ENCODE data around the gene TUG1.

Gene TUG1

GRCh38 chr22:30994960-30995359 is 25.9 kb downstream of the TUG1 start:
- H3K27ac ChIP-seq: no peak overlapping the region
- H3K9me3 ChIP-seq (ENCODE audit: low read depth, low read length): no peaks in the 10 kb centered on the region
- DNase-seq (ENCODE audit: low read depth, low spot score): no peak
- TF ChIP-seq EZH2 (IDR thresholded peaks at IDR 0.05) (no peak), FOXP2 (optimal IDR thresholded peaks at IDR 0.05; ENCODE audit: control extremely low read depth, extremely low read length, insufficient read depth) (no peak), POLR2AphosphoS5 (IDR thresholded peaks at IDR 0.05; ENCODE audit: borderline replicate concordance, low read depth, low read length) (no peak)
- H3K4me3 ChIP-seq: no peak overlapping the region
- no peaks in the 10 kb centered on the region for H3K36me3 ChIP-seq (ENCODE audit: insufficient read depth, low read length)
- H3K9ac ChIP-seq (ENCODE audit: insufficient read length): no peak overlapping the region

- no peak for DNase-seq (ENCODE audit: low read depth, low spot score)
- TF ChIP-seq POLR2AphosphoS5 (IDR thresholded peaks at IDR 0.05; ENCODE audit: borderline replicate concordance, low read depth, low read length) (no peak), EZH2 (IDR thresholded peaks at IDR 0.05) (no peak), FOXP2 (optimal IDR thresholded peaks at IDR 0.05; ENCODE audit: control extremely low read depth, extremely low read length, insufficient read depth) (no peak)
- no peak overlapping the region for H3K27ac ChIP-seq
- H3K36me3 ChIP-seq (ENCODE audit: insufficient read depth, low read length): no peaks in the 10 kb centered on the region
- no peak overlapping the region for H3K9ac ChIP-seq (ENCODE audit: insufficient read length)
- no peak overlapping the region for H3K4me3 ChIP-seq
- no peaks in the 10 kb centered on the region for H3K9me3 ChIP-seq (ENCODE audit: low read depth, low read length)
Observed at GRCh38 chr22:30996462-30996861, 27.4 kb downstream of the TUG1 start.

DNA sequence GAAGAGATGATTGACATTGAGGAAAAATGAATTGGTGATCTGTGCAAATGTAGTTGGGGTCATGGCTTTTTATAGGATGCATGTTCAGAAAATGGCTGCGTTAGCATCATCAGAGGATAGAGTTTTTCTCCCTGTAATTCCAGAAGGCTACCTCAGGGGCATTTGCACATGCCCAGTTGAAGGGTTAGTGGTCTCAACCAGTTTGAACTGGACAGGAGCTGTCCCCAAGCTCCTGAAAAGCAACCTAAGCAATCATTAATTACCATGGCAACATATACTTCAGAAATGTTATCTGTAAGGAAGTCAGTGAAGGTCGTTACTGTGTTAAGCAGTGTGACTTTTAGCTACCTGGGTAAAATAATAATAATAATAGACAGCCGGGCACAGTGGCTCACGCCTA is 29.3 kb downstream of the TUG1 start:
- Histone ChIP-seq H3K9ac (ENCODE audit: insufficient read length) (no peak overlapping the region), H3K27ac (no peak overlapping the region), H3K4me3 (no peak overlapping the region), H3K36me3 (ENCODE audit: insufficient read depth, low read length) (no peaks in the 10 kb centered on the region), H3K9me3 (ENCODE audit: low read depth, low read length) (no peaks in the 10 kb centered on the region)
- TF ChIP-seq POLR2AphosphoS5 (IDR thresholded peaks at IDR 0.05; ENCODE audit: borderline replicate concordance, low read depth, low read length) (no peak), FOXP2 (optimal IDR thresholded peaks at IDR 0.05; ENCODE audit: control extremely low read depth, extremely low read length, insufficient read depth) (no peak), EZH2 (IDR thresholded peaks at IDR 0.05) (no peak)
- DNase-seq (ENCODE audit: low read depth, low spot score): no peak

- no peak overlapping the region for H3K4me3 ChIP-seq
- no peak for DNase-seq (ENCODE audit: low read depth, low spot score)
Observed at GRCh38 chr22:31001124-31001770, 32.2 kb downstream of the TUG1 start.

GRCh38 chr22:31005535-31005934 is 36.5 kb downstream of the TUG1 start:
- H3K27ac ChIP-seq: no peak overlapping the region
- H3K4me3 ChIP-seq: no peak overlapping the region
- no peaks in the 10 kb centered on the region for H3K36me3 ChIP-seq (ENCODE audit: insufficient read depth, low read length)
- H3K9ac ChIP-seq (ENCODE audit: insufficient read length): no peak overlapping the region
- no peaks in the 10 kb centered on the region for H3K9me3 ChIP-seq (ENCODE audit: low read depth, low read length)
- TF ChIP-seq EZH2 (IDR thresholded peaks at IDR 0.05) (no peak), POLR2AphosphoS5 (IDR thresholded peaks at IDR 0.05; ENCODE audit: borderline replicate concordance, low read depth, low read length) (no peak), FOXP2 (optimal IDR thresholded peaks at IDR 0.05; ENCODE audit: control extremely low read depth, extremely low read length, insufficient read depth) (no peak)
- DNase-seq (ENCODE audit: low read depth, low spot score): no peak

More at GRCh38 chr22:31001124-31001770, 32.2 kb downstream of the TUG1 start:
- Histone ChIP-seq H3K9ac (ENCODE audit: insufficient read length) (no peak overlapping the region), H3K9me3 (ENCODE audit: low read depth, low read length) (no peaks in the 10 kb centered on the region), H3K27ac (no peak overlapping the region), H3K36me3 (ENCODE audit: insufficient read depth, low read length) (no peaks in the 10 kb centered on the region)
- TF ChIP-seq POLR2AphosphoS5 (IDR thresholded peaks at IDR 0.05; ENCODE audit: borderline replicate concordance, low read depth, low read length) (no peak), FOXP2 (optimal IDR thresholded peaks at IDR 0.05; ENCODE audit: control extremely low read depth, extremely low read length, insufficient read depth) (no peak), EZH2 (IDR thresholded peaks at IDR 0.05) (no peak)

GRCh38 chr22:31019191-31019930 is 50.3 kb downstream of the TUG1 start:
- Histone ChIP-seq H3K27ac (no peak overlapping the region), H3K36me3 (ENCODE audit: insufficient read depth, low read length) (no peaks in the 10 kb centered on the region), H3K9me3 (ENCODE audit: low read depth, low read length) (no peaks in the 10 kb centered on the region), H3K4me3 (no peak overlapping the region), H3K9ac (ENCODE audit: insufficient read length) (no peak overlapping the region)
- no peak for DNase-seq (ENCODE audit: low read depth, low spot score)
- TF ChIP-seq EZH2 (IDR thresholded peaks at IDR 0.05) (no peak), POLR2AphosphoS5 (IDR thresholded peaks at IDR 0.05; ENCODE audit: borderline replicate concordance, low read depth, low read length) (no peak), FOXP2 (optimal IDR thresholded peaks at IDR 0.05; ENCODE audit: control extremely low read depth, extremely low read length, insufficient read depth) (no peak)

DNA sequence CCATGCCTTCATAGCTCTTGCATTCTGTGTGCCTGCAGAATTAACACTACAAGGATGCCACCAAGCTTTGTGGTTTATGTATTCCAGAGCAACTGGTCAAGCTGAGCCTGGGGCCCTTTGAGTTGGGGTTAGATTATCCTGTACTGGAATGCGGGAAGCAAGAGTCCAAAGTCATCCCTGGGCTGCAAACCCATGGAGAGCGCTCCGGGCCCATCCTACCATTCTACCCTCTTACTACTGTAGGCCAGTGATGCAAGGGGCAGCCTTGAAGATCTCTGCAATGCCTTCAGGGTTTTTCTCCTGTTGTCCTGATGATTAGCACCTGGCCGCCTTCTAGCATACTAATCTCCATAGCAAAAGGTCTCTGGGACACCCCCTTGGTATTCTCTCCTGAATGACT is 51.3 kb downstream of the TUG1 start:
- Histone ChIP-seq H3K4me3 (no peak overlapping the region), H3K27ac (no peak overlapping the region), H3K36me3 (ENCODE audit: insufficient read depth, low read length) (no peaks in the 10 kb centered on the region), H3K9me3 (ENCODE audit: low read depth, low read length) (no peaks in the 10 kb centered on the region), H3K9ac (ENCODE audit: insufficient read length) (no peak overlapping the region)
- DNase-seq (ENCODE audit: low read depth, low spot score): no peak
- TF ChIP-seq EZH2 (IDR thresholded peaks at IDR 0.05): no peak
- no peak for TF ChIP-seq POLR2AphosphoS5 (IDR thresholded peaks at IDR 0.05; ENCODE audit: borderline replicate concordance, low read depth, low read length)
- TF ChIP-seq FOXP2 (optimal IDR thresholded peaks at IDR 0.05; ENCODE audit: control extremely low read depth, extremely low read length, insufficient read depth): no peak

DNA sequence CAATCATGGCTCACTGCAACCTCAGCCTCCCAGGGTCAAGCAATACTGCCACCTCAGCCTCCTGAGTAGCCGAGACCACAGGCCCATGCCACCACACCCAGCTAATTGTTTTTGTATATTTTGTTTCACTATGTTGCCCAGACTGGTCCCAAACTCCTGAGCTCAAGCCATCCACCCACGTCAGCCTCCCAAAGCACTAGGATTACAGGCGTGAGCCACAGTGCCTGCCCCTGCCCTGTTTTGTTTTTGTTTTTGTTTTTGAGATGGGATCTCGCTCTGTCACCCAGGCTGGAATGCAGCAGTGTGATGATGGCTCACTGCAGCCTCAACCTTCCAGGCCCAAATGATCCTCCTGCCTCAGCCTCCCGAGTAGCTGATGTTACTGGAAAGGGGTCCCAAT is 53.5 kb downstream of the TUG1 start:
- TF ChIP-seq EZH2 (IDR thresholded peaks at IDR 0.05) (no peak), POLR2AphosphoS5 (IDR thresholded peaks at IDR 0.05; ENCODE audit: borderline replicate concordance, low read depth, low read length) (no peak), FOXP2 (optimal IDR thresholded peaks at IDR 0.05; ENCODE audit: control extremely low read depth, extremely low read length, insufficient read depth) (no peak)
- H3K9ac ChIP-seq (ENCODE audit: insufficient read length): no peak overlapping the region
- H3K4me3 ChIP-seq: no peak overlapping the region
- no peak overlapping the region for H3K27ac ChIP-seq
- no peaks in the 10 kb centered on the region for H3K9me3 ChIP-seq (ENCODE audit: low read depth, low read length)
- no peaks in the 10 kb centered on the region for H3K36me3 ChIP-seq (ENCODE audit: insufficient read depth, low read length)
- DNase-seq (ENCODE audit: low read depth, low spot score): no peak

All from SK-N-MC (cell line).